Measurements from ENCODE around the gene ZNF184. TPM values are rescaled to one million over a fixed set of nuclear protein-coding genes. Genes with fewer than 3 reads are reported as not detected.

The ZNF184 gene
- total and polyA plus RNA-seq, 9 of the 15 experiments (the other 6 are each of a cell fraction or from before 2014, with no cell fraction given): 7.6 to 22.2 (median 12.8) TPM

GRCh38 chr6:27478706-27479318 is 5.9 kb upstream of the ZNF184 start (continued):
- TF ChIP-seq HINFP (tag; conservative IDR thresholded peaks at IDR 0.05; ENCODE audit: low read depth): no peak; the same call in 1 of the 2 replicates
- TF ChIP-seq ILK (tag; IDR thresholded peaks at IDR 0.05; ENCODE audit: borderline replicate concordance, low read depth): no peak
- 0 out of 2 replicates have a peak, but pooled peaks have one; percentile 49 for TF ChIP-seq OTX1 (CRISPR knock-in tag; IDR thresholded peaks at IDR 0.05)
- peak in 1 of 2 experiments; percentile 77; a peak in 2 of 4 replicates for TF ChIP-seq RCOR1 (IDR thresholded peaks at IDR 0.05; ENCODE audit: borderline replicate concordance in 1 of 2, low read depth in 2 of 2, low read length in 2 of 2)
- peak; percentile 56; the same call in 1 of the 2 replicates for TF ChIP-seq MTA3 (IDR thresholded peaks at IDR 0.05; ENCODE audit: borderline replicate concordance)
- TF ChIP-seq PCBP2 (IDR thresholded peaks at IDR 0.05; ENCODE audit: low read depth, low read length, poor library complexity, severe bottlenecking): no peak
- TF ChIP-seq MEIS2 (IDR thresholded peaks at IDR 0.05; ENCODE audit: partially characterized antibody): peak; percentile 66
- TF ChIP-seq GTF2B (IDR thresholded peaks at IDR 0.05; ENCODE audit: extremely low read depth, insufficient read length): no peak
- no peak for TF ChIP-seq KAT8 (IDR thresholded peaks at IDR 0.05; ENCODE audit: low read depth)
- no peak for TF ChIP-seq TGIF2 (CRISPR knock-in tag; IDR thresholded peaks at IDR 0.05)
- peak; percentile 74 for TF ChIP-seq NUFIP1 (IDR thresholded peaks at IDR 0.05; ENCODE audit: partially characterized antibody)
- no peak for TF ChIP-seq PTRF (tag; IDR thresholded peaks at IDR 0.05)
- TF ChIP-seq ZNF224 (CRISPR knock-in tag; IDR thresholded peaks at IDR 0.05): no peak
- TF ChIP-seq ESRRA (IDR thresholded peaks at IDR 0.05; ENCODE audit: borderline replicate concordance, low read depth): no peak; the same call in 1 of the 2 replicates
- TF ChIP-seq CREB1 (IDR thresholded peaks at IDR 0.05): no peak; the same call in 1 of the 2 replicates
- no peak; the same call in 1 of the 2 replicates for TF ChIP-seq CREB1 (CRISPR knock-in tag; IDR thresholded peaks at IDR 0.05)
- TF ChIP-seq PTTG1 (tag; IDR thresholded peaks at IDR 0.05; ENCODE audit: low read depth): no peak
- TF ChIP-seq ZNF143 (CRISPR knock-in tag; IDR thresholded peaks at IDR 0.05): no peak
- no peak for TF ChIP-seq ZBTB43 (CRISPR knock-in tag; IDR thresholded peaks at IDR 0.05)
- peak; percentile 99 for TF ChIP-seq POLR2H (tag; IDR thresholded peaks at IDR 0.05; ENCODE audit: low read depth)
- no peak for TF ChIP-seq ZNF121 (CRISPR knock-in tag; conservative IDR thresholded peaks at IDR 0.05)
- no peak for TF ChIP-seq SAFB (IDR thresholded peaks at IDR 0.05; ENCODE audit: borderline replicate concordance, low read depth, low read length)
- 0 out of 2 replicates have a peak, but pooled peaks have one; percentile 1 for TF ChIP-seq KLF6 (CRISPR knock-in tag; IDR thresholded peaks at IDR 0.05; ENCODE audit: borderline replicate concordance)
- TF ChIP-seq POLR3A (IDR thresholded peaks at IDR 0.05; ENCODE audit: borderline replicate concordance, extremely low read depth, insufficient read depth, insufficient read length): peak; percentile 91
- no peak for TF ChIP-seq JUNB (CRISPR knock-in tag; conservative IDR thresholded peaks at IDR 0.05)

All from K562 (cell line).